T-helper 1 cell treated with Interleukin-12 subunit alpha and Interleukin-12 subunit beta and Interleukin-4 antibody, amounts not matched to agents 30 ng/mL and 1 ng/mL, for 36 hours (primary cell): ENCODE measurements around the gene AAGAB. TPM values are rescaled to one million over a fixed set of nuclear protein-coding genes. Genes with fewer than 3 reads are reported as not detected.

Source experiments
- intact Hi-C: fragments of 100-400 bp; cut with micrococcal nuclease; formaldehyde crosslinking; loops from one replicate; pipeline ENCODE4 v1.15.1; 2024
- total RNA-seq: library from RNA; stranded (reverse); gene quantifications from 2 replicates; pipeline ENCODE4 v1.2.3, GENCODE V29; 2022

AAGAB gene
- total RNA-seq, 1 donor from 2014 or later: 51.7 TPM

GRCh38 chr15:67174864-67175573, 79.4 kb downstream of the AAGAB start:
- intact Hi-C loops: loop anchor here (5.0 kb wide), 1 partner anchor 43 kb away; no protein-coding TSS in a partner anchor

- intact Hi-C loops: no loop called here
Observed at GRCh38 chr15:67174446-67174845, 80.0 kb downstream of the AAGAB start.

- intact Hi-C loops: no loop called here
Observed at GRCh38 chr15:67173786-67174185, 80.7 kb downstream of the AAGAB start.

- intact Hi-C loops: no loop called here
Observed at GRCh38 chr15:67173005-67173404, 81.5 kb downstream of the AAGAB start.

GRCh38 chr15:67172172-67172571, 82.3 kb downstream of the AAGAB start:
- intact Hi-C loops: no loop called here

- intact Hi-C loops: no loop called here
Observed at GRCh38 chr15:67171471-67171870, 83.0 kb downstream of the AAGAB start.

- intact Hi-C loops: no loop called here
Observed at GRCh38 chr15:67170143-67170925, 84.1 kb downstream of the AAGAB start.

- intact Hi-C loops: no loop called here
Observed at GRCh38 chr15:67168694-67169093, 85.8 kb downstream of the AAGAB start.

- intact Hi-C loops: no loop called here
Observed at GRCh38 chr15:67167091-67167490, 87.4 kb downstream of the AAGAB start.

GRCh38 chr15:67166280-67167009, 88.0 kb downstream of the AAGAB start:
- intact Hi-C loops: no loop called here

- intact Hi-C loops: no loop called here
Observed at GRCh38 chr15:67165254-67166253, 88.9 kb downstream of the AAGAB start.

- intact Hi-C loops: no loop called here
Observed at GRCh38 chr15:67164811-67165253, 89.6 kb downstream of the AAGAB start.

- intact Hi-C loops: no loop called here
Observed at GRCh38 chr15:67164401-67164791, 90.1 kb downstream of the AAGAB start.

GRCh38 chr15:67163180-67163579, 91.3 kb downstream of the AAGAB start:
- intact Hi-C loops: no loop called here

GRCh38 chr15:67161881-67162280, 92.6 kb downstream of the AAGAB start:
- intact Hi-C loops: no loop called here

GRCh38 chr15:67161412-67161811, 93.0 kb downstream of the AAGAB start:
- intact Hi-C loops: no loop called here

GRCh38 chr15:67158367-67158766, 96.1 kb downstream of the AAGAB start:
- intact Hi-C loops: no loop called here

GRCh38 chr15:67157521-67158252, 96.8 kb downstream of the AAGAB start:
- intact Hi-C loops: no loop called here

- intact Hi-C loops: no loop called here
Observed at GRCh38 chr15:67156834-67157233, 97.6 kb downstream of the AAGAB start.

GRCh38 chr15:67156426-67156825, 98.0 kb downstream of the AAGAB start:
- intact Hi-C loops: no loop called here
